Erythroblast (primary cell): Measurements from ENCODE around the gene AREG.

ENCODE experiments used
- GATA1 ChIP-seq: IDR thresholded peaks from 2 replicates; pipeline ENCODE4 v1.6.1; 2011; ENCODE audit warnings: low read depth, mild to moderate bottlenecking, control low read depth, low read length, moderate library complexity
- POLR2A ChIP-seq: IDR thresholded peaks from 2 replicates; pipeline ENCODE4 v1.6.1; 2011; ENCODE audit warnings: mild to moderate bottlenecking, low read length

GRCh38 chr4:74400395-74400794 lies 44.5 kb upstream of the AREG start:
- TF ChIP-seq POLR2A, result no peak
- no peak for TF ChIP-seq GATA1
